ENCODE data around the gene HOXD11. TPM values are rescaled to one million over a fixed set of nuclear protein-coding genes. Genes with fewer than 3 reads are reported as not detected.
A peak's percentile ranks its signal among the peaks of the same experiment; 100 is the strongest.

Gene HOXD11
- total and polyA plus RNA-seq, 2 of the 13 experiments (the other 11 are each of a cell fraction or from before 2014, with no cell fraction given): not detected

GRCh38 chr2:176088048-176088936, 18.8 kb upstream of the HOXD11 start (continued):
- no peak for TF ChIP-seq ZNF234 (CRISPR knock-in tag; conservative IDR thresholded peaks at IDR 0.05)
- no peak for TF ChIP-seq ZNF530 (CRISPR knock-in tag; IDR thresholded peaks at IDR 0.05; ENCODE audit: low read depth)
- TF ChIP-seq NFRKB (IDR thresholded peaks at IDR 0.05): no peak
- no peak for TF ChIP-seq ZNF615 (CRISPR knock-in tag; IDR thresholded peaks at IDR 0.05; ENCODE audit: borderline replicate concordance)
- TF ChIP-seq RFX5 (IDR thresholded peaks at IDR 0.05; ENCODE audit: low read depth, low read length): no peak
- TF ChIP-seq ZNF510 (CRISPR knock-in tag; IDR thresholded peaks at IDR 0.05; ENCODE audit: low read depth): no peak
- no peak for TF ChIP-seq EEA1 (CRISPR knock-in tag; IDR thresholded peaks at IDR 0.05; ENCODE audit: borderline replicate concordance)
- no peak for TF ChIP-seq HNRNPK (IDR thresholded peaks at IDR 0.05; ENCODE audit: low read depth, low read length, poor library complexity, severe bottlenecking)
- no peak for TF ChIP-seq CEBPG (CRISPR knock-in tag; IDR thresholded peaks at IDR 0.05)
- no peak for TF ChIP-seq PPARG (CRISPR knock-in tag; conservative IDR thresholded peaks at IDR 0.05)
- no peak for TF ChIP-seq ZNF180 (CRISPR knock-in tag; IDR thresholded peaks at IDR 0.05; ENCODE audit: borderline replicate concordance, low read depth)
- TF ChIP-seq KDM6A (CRISPR knock-in tag; IDR thresholded peaks at IDR 0.05; ENCODE audit: low read depth): no peak
- TF ChIP-seq ZBTB26 (CRISPR knock-in tag; IDR thresholded peaks at IDR 0.05; ENCODE audit: borderline replicate concordance): 0 out of 2 replicates have a peak, but pooled peaks have one; percentile 19
- TF ChIP-seq SMC3 (IDR thresholded peaks at IDR 0.05; ENCODE audit: low read length): peak; percentile 21; the same call in 1 of the 2 replicates
- no peak for TF ChIP-seq ZNF496 (CRISPR knock-in tag; IDR thresholded peaks at IDR 0.05; ENCODE audit: insufficient replicate concordance)
- TF ChIP-seq ZNF512 (CRISPR knock-in tag; IDR thresholded peaks at IDR 0.05): no peak
- TF ChIP-seq ELF4 (CRISPR knock-in tag; IDR thresholded peaks at IDR 0.05; ENCODE audit: borderline replicate concordance): no peak
- TF ChIP-seq ZNF703 (CRISPR knock-in tag; IDR thresholded peaks at IDR 0.05; ENCODE audit: borderline replicate concordance): no peak
- TF ChIP-seq HINFP (CRISPR knock-in tag; IDR thresholded peaks at IDR 0.05; ENCODE audit: low read depth): no peak
- peak; percentile 58; the same call in 1 of the 2 replicates for TF ChIP-seq RXRA (CRISPR knock-in tag; IDR thresholded peaks at IDR 0.05)
- TF ChIP-seq DMAP1 (CRISPR knock-in tag; IDR thresholded peaks at IDR 0.05): peak; percentile 40; the same call in 1 of the 2 replicates
- no peak for TF ChIP-seq IKZF4 (CRISPR knock-in tag; IDR thresholded peaks at IDR 0.05; ENCODE audit: borderline replicate concordance, low read depth, not compliant biosample characterization)
- peak; percentile 22; the same call in 1 of the 2 replicates for TF ChIP-seq MYC (CRISPR knock-in tag; IDR thresholded peaks at IDR 0.05; ENCODE audit: borderline replicate concordance)
- TF ChIP-seq ZNF839 (CRISPR knock-in tag; IDR thresholded peaks at IDR 0.05; ENCODE audit: borderline replicate concordance): no peak; the same call in 1 of the 2 replicates
- 0 out of 2 replicates have a peak, but pooled peaks have one; percentile 47 for TF ChIP-seq ZNF124 (CRISPR knock-in tag; IDR thresholded peaks at IDR 0.05)
- 0 out of 2 replicates have a peak, but pooled peaks have one; percentile 4 for TF ChIP-seq MEF2D (CRISPR knock-in tag; IDR thresholded peaks at IDR 0.05)
- TF ChIP-seq ZKSCAN8 (CRISPR knock-in tag; IDR thresholded peaks at IDR 0.05; ENCODE audit: borderline replicate concordance): no peak
